Measurements from ENCODE around the gene HDAC4.

The HDAC4 gene

DNA sequence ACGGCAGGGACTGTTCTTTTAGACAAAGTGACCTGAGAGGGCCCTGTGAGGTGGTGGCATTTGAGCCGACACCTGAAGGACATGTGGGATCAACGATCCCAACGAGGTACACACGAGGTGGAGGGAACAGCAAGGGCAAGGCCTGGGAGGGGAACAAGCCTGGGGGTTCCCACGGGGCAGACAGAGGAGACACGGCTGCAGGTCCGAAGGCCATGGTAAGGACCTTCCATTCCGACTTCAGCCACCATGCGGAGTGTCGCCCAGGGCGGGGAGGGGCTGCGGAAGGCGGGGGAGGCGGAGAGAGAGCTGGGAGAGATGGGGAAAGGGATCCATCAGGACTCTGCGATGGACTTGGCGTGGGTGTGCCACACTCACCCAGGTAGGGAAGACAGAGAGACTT lies 151.8 kb downstream of the HDAC4 start:
- H3K4ac ChIP-seq (ENCODE audit: low read depth, low read length), result no peak overlapping the region
- no peaks in the 10 kb centered on the region for H3K36me3 ChIP-seq (ENCODE audit: control insufficient read depth in 1 of 2, insufficient read depth in 2 of 2, low read length in 2 of 2)
- no peaks in the 10 kb centered on the region for H3K27me3 ChIP-seq (ENCODE audit: insufficient read depth, low read length)
- H2BK5ac ChIP-seq (ENCODE audit: low read depth, low read length, poor library complexity), result no peak overlapping the region
- H3K9ac ChIP-seq (ENCODE audit: low read length), result peak overlapping the region; percentile 9
- H2BK12ac ChIP-seq (ENCODE audit: low read length), result no peak overlapping the region
- H2AK5ac ChIP-seq (ENCODE audit: low read length), result no peak overlapping the region
- H3K4me1 ChIP-seq (ENCODE audit: control insufficient read depth in 1 of 2, insufficient read depth in 2 of 2, low read length in 2 of 2), result peaks cover 5 to 10% of the 10 kb centered on the region in 2 experiments
- no peak overlapping the region for H4K91ac ChIP-seq (ENCODE audit: low read depth, low read length)
- no peak for DNase-seq
- H3K18ac ChIP-seq (ENCODE audit: low read length), result no peak overlapping the region
- no peak overlapping the region for H2BK120ac ChIP-seq (ENCODE audit: insufficient read depth, low read length, poor library complexity)
- H3K14ac ChIP-seq (ENCODE audit: low read length), result no peak overlapping the region
- no peaks in the 10 kb centered on the region for H3K79me1 ChIP-seq (ENCODE audit: low read length)
- no peak overlapping the region for H4K8ac ChIP-seq (ENCODE audit: low read depth, low read length)
- no peaks in the 10 kb centered on the region for H3K79me2 ChIP-seq (ENCODE audit: control insufficient read depth, insufficient read depth, low read length, poor library complexity)
- no peak overlapping the region for H2AFZ ChIP-seq (ENCODE audit: insufficient read depth, low read length, poor library complexity)
- H3K23ac ChIP-seq (ENCODE audit: low read length), result no peak overlapping the region
- H3K4me2 ChIP-seq (ENCODE audit: low read length), result no peak overlapping the region
- peak overlapping the region; percentile 34 for H3K4me3 ChIP-seq (ENCODE audit: low read depth, low read length)
- no peak overlapping the region for H3K27ac ChIP-seq (ENCODE audit: low read depth, low read length)
- H3K9me3 ChIP-seq (ENCODE audit: insufficient read depth, low read depth, low read length), result no peaks in the 10 kb centered on the region
- no CpG with 5 or more reads among the region's 17 CpGs for WGBS (ENCODE audit: extremely low coverage, insufficient coverage, insufficient read length)
- H4K12ac ChIP-seq (ENCODE audit: low read depth, low read length), result no peak overlapping the region

GRCh38 chr2:239247401-239248245 lies 153.2 kb downstream of the HDAC4 start:
- Histone ChIP-seq H3K4ac (ENCODE audit: low read depth, low read length) (no peak overlapping the region), H4K8ac (ENCODE audit: low read depth, low read length) (no peak overlapping the region), H4K12ac (ENCODE audit: low read depth, low read length) (no peak overlapping the region), H3K27me3 (ENCODE audit: insufficient read depth, low read length) (no peaks in the 10 kb centered on the region), H2AK5ac (ENCODE audit: low read length) (no peak overlapping the region), H4K91ac (ENCODE audit: low read depth, low read length) (no peak overlapping the region), H3K9me3 (ENCODE audit: insufficient read depth, low read depth, low read length) (no peaks in the 10 kb centered on the region), H3K79me1 (ENCODE audit: low read length) (no peaks in the 10 kb centered on the region), H2BK12ac (ENCODE audit: low read length) (no peak overlapping the region), H3K9ac (ENCODE audit: low read length) (no peak overlapping the region), H3K36me3 (ENCODE audit: control insufficient read depth in 1 of 2, insufficient read depth in 2 of 2, low read length in 2 of 2) (no peaks in the 10 kb centered on the region), H3K4me1 (ENCODE audit: control insufficient read depth in 1 of 2, insufficient read depth in 2 of 2, low read length in 2 of 2) (peaks cover 5 to 10% of the 10 kb centered on the region in 2 experiments), H3K14ac (ENCODE audit: low read length) (no peak overlapping the region), H3K4me3 (ENCODE audit: low read depth, low read length) (no peak overlapping the region), H3K79me2 (ENCODE audit: control insufficient read depth, insufficient read depth, low read length, poor library complexity) (no peaks in the 10 kb centered on the region), H3K23ac (ENCODE audit: low read length) (no peak overlapping the region), H3K27ac (ENCODE audit: low read depth, low read length) (no peak overlapping the region), H3K18ac (ENCODE audit: low read length) (no peak overlapping the region), H3K4me2 (ENCODE audit: low read length) (no peak overlapping the region), H2AFZ (ENCODE audit: insufficient read depth, low read length, poor library complexity) (no peak overlapping the region), H2BK5ac (ENCODE audit: low read depth, low read length, poor library complexity) (no peak overlapping the region), H2BK120ac (ENCODE audit: insufficient read depth, low read length, poor library complexity) (no peak overlapping the region)
- WGBS (ENCODE audit: extremely low coverage, insufficient coverage, insufficient read length), result no CpG with 5 or more reads among the region's 31 CpGs
- DNase-seq, result no peak

DNA sequence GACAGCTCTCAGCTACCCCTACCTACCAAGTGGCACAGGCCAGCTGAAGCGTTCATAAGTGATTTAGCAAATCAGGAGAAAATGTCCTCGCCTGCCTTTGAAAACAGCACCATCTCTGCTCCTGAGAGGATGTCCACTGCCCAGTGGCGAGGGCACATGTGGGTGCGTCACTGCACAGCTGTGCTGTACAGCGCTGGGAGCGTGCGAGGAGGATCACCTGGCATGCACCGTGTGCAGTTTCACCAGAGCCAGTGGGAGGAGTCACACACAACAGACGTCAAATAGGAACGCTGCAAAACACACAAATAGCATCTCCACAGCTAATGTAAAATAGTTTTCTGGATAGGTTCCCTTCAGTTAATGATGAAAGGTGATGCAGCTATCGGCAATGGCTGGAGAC lies 154.1 kb downstream of the HDAC4 start:
- Histone ChIP-seq H2BK120ac (ENCODE audit: insufficient read depth, low read length, poor library complexity) (no peak overlapping the region), H3K14ac (ENCODE audit: low read length) (no peak overlapping the region), H3K79me2 (ENCODE audit: control insufficient read depth, insufficient read depth, low read length, poor library complexity) (no peaks in the 10 kb centered on the region), H4K91ac (ENCODE audit: low read depth, low read length) (no peak overlapping the region), H3K27ac (ENCODE audit: low read depth, low read length) (no peak overlapping the region), H3K9ac (ENCODE audit: low read length) (no peak overlapping the region), H3K36me3 (ENCODE audit: control insufficient read depth in 1 of 2, insufficient read depth in 2 of 2, low read length in 2 of 2) (no peaks in the 10 kb centered on the region), H4K8ac (ENCODE audit: low read depth, low read length) (no peak overlapping the region), H3K4ac (ENCODE audit: low read depth, low read length) (no peak overlapping the region), H2BK12ac (ENCODE audit: low read length) (no peak overlapping the region), H2AFZ (ENCODE audit: insufficient read depth, low read length, poor library complexity) (no peak overlapping the region), H3K9me3 (ENCODE audit: insufficient read depth, low read depth, low read length) (no peaks in the 10 kb centered on the region), H3K18ac (ENCODE audit: low read length) (no peak overlapping the region), H3K4me3 (ENCODE audit: low read depth, low read length) (peak overlapping the region; percentile 11), H2BK5ac (ENCODE audit: low read depth, low read length, poor library complexity) (no peak overlapping the region), H3K27me3 (ENCODE audit: insufficient read depth, low read length) (no peaks in the 10 kb centered on the region), H3K79me1 (ENCODE audit: low read length) (no peaks in the 10 kb centered on the region), H3K4me2 (ENCODE audit: low read length) (no peak overlapping the region), H3K4me1 (ENCODE audit: control insufficient read depth in 1 of 2, insufficient read depth in 2 of 2, low read length in 2 of 2) (peaks cover 5 to 10% of the 10 kb centered on the region in 2 experiments), H3K23ac (ENCODE audit: low read length) (no peak overlapping the region), H2AK5ac (ENCODE audit: low read length) (no peak overlapping the region), H4K12ac (ENCODE audit: low read depth, low read length) (no peak overlapping the region)
- no CpG with 5 or more reads among the region's 11 CpGs for WGBS (ENCODE audit: extremely low coverage, insufficient coverage, insufficient read length)
- DNase-seq, result peak; percentile 7 to 21

DNA sequence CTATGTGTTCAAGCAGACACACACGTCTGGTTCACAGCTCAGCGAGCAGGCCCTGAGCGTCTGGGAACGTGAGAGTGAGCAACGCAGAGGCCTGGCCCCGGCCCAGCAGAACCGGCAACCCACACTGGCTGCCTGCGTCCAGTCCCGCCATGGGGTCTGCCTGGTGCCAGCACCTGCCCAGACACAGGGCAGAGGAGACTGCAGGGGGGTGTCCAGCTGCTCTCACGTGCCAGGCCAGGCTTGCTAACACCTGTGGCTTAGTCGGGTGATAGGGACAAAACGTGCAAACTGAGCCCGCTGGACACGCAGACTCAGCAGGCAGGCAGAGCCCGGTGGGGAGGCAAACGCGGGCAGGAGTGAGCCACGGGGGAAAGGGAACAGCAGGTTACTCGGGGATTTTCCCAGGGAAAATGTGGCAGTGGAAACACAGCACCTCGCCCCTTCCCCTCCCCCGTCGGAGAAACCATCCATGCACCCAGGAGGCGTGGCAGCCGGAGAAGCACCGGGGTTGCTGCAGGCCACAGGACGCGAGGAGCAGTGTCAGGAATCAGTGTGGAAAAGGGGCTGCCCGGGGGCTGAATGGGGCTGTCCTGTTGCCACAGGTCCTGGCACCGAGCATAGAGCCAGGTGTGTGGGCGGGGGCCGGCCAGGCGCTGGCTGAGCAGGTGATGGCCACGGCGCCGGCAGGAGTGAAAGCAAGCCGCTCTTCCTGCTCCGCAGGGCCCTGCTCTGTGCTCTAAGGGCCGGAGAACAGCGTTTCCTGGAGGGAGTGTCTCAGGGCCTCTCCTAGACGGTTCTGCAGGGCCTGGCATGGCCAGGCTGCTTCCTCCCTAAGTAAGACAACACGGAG lies 154.7 kb downstream of the HDAC4 start:
- Histone ChIP-seq H2AK5ac (ENCODE audit: low read length) (no peak overlapping the region), H3K14ac (ENCODE audit: low read length) (no peak overlapping the region), H3K79me2 (ENCODE audit: control insufficient read depth, insufficient read depth, low read length, poor library complexity) (no peaks in the 10 kb centered on the region), H3K4me2 (ENCODE audit: low read length) (no peak overlapping the region), H4K91ac (ENCODE audit: low read depth, low read length) (no peak overlapping the region), H3K9me3 (ENCODE audit: insufficient read depth, low read depth, low read length) (no peaks in the 10 kb centered on the region), H3K18ac (ENCODE audit: low read length) (peak overlapping the region; percentile 21), H3K79me1 (ENCODE audit: low read length) (no peaks in the 10 kb centered on the region), H2AFZ (ENCODE audit: insufficient read depth, low read length, poor library complexity) (no peak overlapping the region), H2BK12ac (ENCODE audit: low read length) (no peak overlapping the region), H3K9ac (ENCODE audit: low read length) (no peak overlapping the region), H4K12ac (ENCODE audit: low read depth, low read length) (no peak overlapping the region), H2BK120ac (ENCODE audit: insufficient read depth, low read length, poor library complexity) (no peak overlapping the region), H3K36me3 (ENCODE audit: control insufficient read depth in 1 of 2, insufficient read depth in 2 of 2, low read length in 2 of 2) (no peaks in the 10 kb centered on the region), H3K27ac (ENCODE audit: low read depth, low read length) (no peak overlapping the region), H4K8ac (ENCODE audit: low read depth, low read length) (no peak overlapping the region), H2BK5ac (ENCODE audit: low read depth, low read length, poor library complexity) (no peak overlapping the region), H3K27me3 (ENCODE audit: insufficient read depth, low read length) (no peaks in the 10 kb centered on the region), H3K4me1 (ENCODE audit: control insufficient read depth in 1 of 2, insufficient read depth in 2 of 2, low read length in 2 of 2) (peaks cover 5 to 10% of the 10 kb centered on the region in 2 experiments), H3K23ac (ENCODE audit: low read length) (no peak overlapping the region), H3K4ac (ENCODE audit: low read depth, low read length) (no peak overlapping the region), H3K4me3 (ENCODE audit: low read depth, low read length) (no peak overlapping the region)
- DNase-seq, result peak in 1 of 2 donors; percentile 11
- WGBS (ENCODE audit: extremely low coverage, insufficient coverage, insufficient read length), result no CpG with 5 or more reads among the region's 41 CpGs
